PC-9 (cell line): ENCODE results near the gene MAFF.

ENCODE experiments used
- EZH2 ChIP-seq: fragments of 200-600 bp; sonication (generic); IDR thresholded peaks from 2 replicates; pipeline ENCODE4 v1.8.0; 2017; ENCODE audit warnings: antibody characterized with exemption, low read depth
- TF ChIP-seq, protein P1 (sequence below): fragments of 200-600 bp; sonication (generic); conservative IDR thresholded peaks from 2 replicates; pipeline ENCODE4 v1.6.1; 2017; ENCODE audit warnings: mixed run types, antibody characterized with exemption, mild to moderate bottlenecking, moderate library complexity

DNA sequence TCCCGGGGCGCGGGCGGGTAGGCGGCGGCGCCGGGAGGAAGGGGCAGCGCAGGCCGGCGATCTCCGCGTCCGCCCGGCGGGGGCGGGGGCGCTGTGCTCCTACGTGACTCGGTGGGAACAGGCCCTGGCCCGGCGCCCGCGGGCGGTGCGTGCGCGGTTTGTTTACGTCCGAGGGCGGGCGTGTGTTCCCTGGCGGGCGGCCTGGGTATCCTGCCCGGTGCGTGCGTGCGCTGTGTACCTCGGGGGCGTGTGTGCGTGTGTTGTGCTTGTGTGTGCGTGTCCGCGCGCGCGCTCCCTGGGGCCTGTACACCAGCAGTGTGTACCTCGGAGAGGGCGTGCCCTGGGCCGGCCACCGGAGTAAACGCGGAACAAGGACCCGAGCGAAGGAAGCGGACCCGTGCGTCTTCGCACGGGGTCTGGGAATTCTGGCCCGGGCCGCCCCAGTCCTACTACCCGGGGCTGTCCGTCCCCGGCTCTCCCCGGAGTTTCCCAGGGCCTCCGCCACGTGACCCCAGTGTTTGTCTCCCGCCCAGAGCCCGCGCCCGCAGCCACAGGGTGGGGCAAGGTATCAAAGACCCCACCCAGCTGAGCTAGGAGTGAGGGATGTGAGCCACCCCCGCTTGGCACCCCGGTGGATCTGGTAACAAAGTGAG lies 769 bp downstream of the MAFF start:
- TF ChIP-seq, protein P1, sequence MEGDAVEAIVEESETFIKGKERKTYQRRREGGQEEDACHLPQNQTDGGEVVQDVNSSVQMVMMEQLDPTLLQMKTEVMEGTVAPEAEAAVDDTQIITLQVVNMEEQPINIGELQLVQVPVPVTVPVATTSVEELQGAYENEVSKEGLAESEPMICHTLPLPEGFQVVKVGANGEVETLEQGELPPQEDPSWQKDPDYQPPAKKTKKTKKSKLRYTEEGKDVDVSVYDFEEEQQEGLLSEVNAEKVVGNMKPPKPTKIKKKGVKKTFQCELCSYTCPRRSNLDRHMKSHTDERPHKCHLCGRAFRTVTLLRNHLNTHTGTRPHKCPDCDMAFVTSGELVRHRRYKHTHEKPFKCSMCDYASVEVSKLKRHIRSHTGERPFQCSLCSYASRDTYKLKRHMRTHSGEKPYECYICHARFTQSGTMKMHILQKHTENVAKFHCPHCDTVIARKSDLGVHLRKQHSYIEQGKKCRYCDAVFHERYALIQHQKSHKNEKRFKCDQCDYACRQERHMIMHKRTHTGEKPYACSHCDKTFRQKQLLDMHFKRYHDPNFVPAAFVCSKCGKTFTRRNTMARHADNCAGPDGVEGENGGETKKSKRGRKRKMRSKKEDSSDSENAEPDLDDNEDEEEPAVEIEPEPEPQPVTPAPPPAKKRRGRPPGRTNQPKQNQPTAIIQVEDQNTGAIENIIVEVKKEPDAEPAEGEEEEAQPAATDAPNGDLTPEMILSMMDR: no peak; the same call in 1 of the 2 replicates
- TF ChIP-seq EZH2: no peak
